GM12864 (cell line): ENCODE data around the gene SPDYC.
A peak's percentile ranks its signal among the peaks of the same experiment; 100 is the strongest.

Experiments used
- DNase-seq: peaks from one replicate; pipeline ENCODE4 v3.0.0-alpha.2; 2011; ENCODE audit warnings: low read depth
- H3K4me3 ChIP-seq: 2 replicates; pipeline ENCODE4 v1.5.1; 2011; ENCODE audit warnings: mild to moderate bottlenecking, low read depth, low read length, control low read depth
- CTCF ChIP-seq: IDR thresholded peaks from 2 replicates; pipeline ENCODE4 v1.5.1; 2011; ENCODE audit warnings: low read depth, mild to moderate bottlenecking, moderate library complexity, low read length, control low read depth, inconsistent platforms; ENCODE audit errors: missing control alignments

Gene SPDYC, protein sequence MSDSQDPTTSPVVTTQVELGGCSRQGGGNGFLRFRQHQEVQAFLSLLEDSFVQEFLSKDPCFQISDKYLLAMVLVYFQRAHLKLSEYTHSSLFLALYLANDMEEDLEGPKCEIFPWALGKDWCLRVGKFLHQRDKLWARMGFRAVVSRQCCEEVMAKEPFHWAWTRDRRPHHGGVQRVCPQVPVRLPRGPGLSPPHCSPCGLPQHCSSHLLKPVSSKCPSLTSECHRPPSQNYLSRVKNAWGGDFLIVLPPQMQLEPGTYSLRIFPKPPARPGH

DNA sequence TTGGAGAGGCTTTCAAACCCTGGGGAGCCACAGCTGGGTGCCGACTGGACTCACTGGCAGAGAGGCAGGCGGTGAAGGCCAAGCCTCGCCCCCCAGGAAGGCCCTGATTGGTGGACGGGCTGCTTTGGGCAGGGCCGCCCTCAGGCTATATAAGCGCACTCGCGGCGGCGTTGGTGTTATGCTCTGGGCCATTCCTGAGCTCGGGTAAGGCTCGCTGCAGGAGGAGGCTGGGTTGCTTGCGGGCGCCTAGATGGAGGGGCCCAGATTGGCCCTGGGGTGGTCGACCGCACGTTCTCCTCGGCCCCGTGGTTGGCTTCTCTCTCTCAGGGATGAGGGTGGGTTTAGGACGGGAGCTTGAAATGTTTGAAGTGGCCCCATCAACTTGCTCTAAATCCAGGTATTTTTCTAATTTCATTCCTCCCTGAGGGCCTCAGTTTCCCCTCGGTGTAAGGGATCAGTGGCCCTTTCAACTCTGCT is at the start of gene SPDYC:
Gene SPDYC (plus strand): TSS at position 176 of the 477 bp plus-strand sequence. CDS start 1,125 bp downstream, outside the sequence.
- no peak within 1 kb of the TSS for H3K4me3 ChIP-seq
- no peak for DNase-seq
- TF ChIP-seq CTCF, result no peak

DNA sequence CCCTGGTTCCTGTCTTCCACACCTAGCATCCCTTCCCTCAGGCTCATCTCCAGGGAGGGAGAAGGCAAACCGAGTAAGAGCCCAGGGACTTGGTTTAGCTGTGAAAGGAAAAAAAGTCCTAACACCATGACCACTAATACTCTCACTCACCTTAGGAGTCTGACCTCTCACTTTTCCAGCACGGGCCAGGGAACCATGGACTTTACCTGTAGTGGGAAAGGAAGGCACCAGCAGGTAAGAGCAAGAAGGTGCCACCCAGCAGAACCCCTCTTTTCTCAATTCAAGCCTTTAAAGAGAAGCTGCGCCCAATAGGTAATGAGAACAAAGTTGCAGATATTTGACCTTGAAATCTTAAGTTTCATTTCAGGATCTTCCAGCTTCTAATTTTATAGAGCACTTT is 49.2 kb upstream of the SPDYC start:
- H3K4me3 ChIP-seq, result peak overlapping the region; percentile 85
- TF ChIP-seq CTCF, result no peak
- DNase-seq, result no peak

DNA sequence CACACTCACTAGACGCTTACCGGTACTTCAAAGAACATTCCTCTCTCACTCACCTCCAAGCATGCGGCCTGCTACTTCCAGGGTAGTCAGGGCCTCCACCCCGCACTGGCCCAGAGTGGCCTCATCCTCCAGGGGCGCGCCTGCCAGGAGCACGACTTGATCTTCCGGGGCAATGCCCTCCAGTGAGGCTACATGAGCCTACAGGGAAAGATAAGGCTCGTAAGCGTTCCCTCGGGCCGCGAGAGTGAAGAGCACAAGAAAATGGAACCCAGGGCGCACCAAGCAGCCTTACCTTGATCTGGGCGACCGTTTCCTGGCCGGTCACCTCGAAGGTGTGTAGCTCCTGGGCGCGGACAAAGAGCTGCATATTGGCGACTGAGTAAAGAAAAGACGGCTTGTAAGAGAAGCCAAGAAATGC is 48.6 kb upstream of the SPDYC start:
- peak overlapping the region; percentile 85 for H3K4me3 ChIP-seq
- no peak for TF ChIP-seq CTCF
- no peak for DNase-seq

GRCh38 chr11:65121865-65122696 is 48.0 kb upstream of the SPDYC start, which contains the start of the genes FAU and MRPL49:
Gene FAU (minus strand): TSS chr11:65122134. CDS start chr11:65121813, 321 bp downstream.
Gene MRPL49 (plus strand): TSS chr11:65122321. CDS start chr11:65122347, 26 bp downstream.
- peak within 1 kb of the TSS; percentile 85 for H3K4me3 ChIP-seq
- no peak for TF ChIP-seq CTCF
- DNase-seq, result peak; percentile 94

- H3K4me3 ChIP-seq, result no peak overlapping the region
- no peak for TF ChIP-seq CTCF
- DNase-seq, result no peak
Measured at GRCh38 chr11:65124480-65125196, 45.4 kb upstream of the SPDYC start.

DNA sequence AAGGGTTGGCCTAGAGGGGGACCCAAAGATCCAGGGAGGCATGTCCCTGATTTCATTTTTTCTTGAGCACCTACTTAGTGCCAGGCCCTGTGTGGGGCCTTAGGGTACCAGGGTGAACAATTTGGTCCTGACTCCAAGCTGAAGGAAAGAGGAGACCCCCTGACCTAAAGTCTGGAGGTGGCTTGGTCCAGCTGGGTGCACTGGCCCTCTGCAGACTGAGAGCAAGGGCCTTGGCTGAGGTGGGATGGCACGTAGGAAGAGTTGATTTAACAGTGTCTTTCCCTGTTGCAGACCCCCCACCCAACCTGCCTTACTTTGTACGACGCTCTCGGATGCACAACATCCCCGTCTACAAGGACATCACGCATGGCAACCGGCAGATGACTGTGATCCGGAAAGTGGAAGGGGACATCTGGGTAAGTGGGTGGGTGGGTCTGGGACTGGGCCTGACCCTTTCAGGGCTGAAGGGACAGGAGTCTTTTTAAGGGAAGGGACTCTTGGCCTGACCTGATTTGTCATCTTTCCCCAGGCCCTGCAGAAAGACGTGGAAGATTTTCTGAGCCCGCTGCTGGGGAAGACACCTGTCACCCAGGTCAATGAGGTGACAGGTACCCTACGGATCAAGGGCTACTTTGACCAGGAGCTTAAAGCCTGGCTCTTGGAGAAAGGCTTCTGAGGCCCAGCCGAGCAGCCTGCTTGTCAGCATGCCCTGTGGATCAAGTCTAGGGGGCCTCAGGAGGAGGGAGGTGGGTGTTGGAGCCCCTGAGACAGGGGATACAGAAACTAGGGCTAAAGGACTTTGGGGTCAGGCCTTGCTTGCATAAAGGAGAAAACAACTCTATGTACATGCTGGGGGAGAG is 44.6 kb upstream of the SPDYC start:
- TF ChIP-seq CTCF, result no peak
- DNase-seq, result no peak
- H3K4me3 ChIP-seq, result no peak overlapping the region
